GM11168 (cell line): Measurements from ENCODE around the gene AP4B1.
"Not testable (repeated sequence)": the region's sequence is repeated elsewhere in the genome, so short reads cannot be mapped to it uniquely, and the experiment has no call there.

Source experiments
- in situ Hi-C: fragments of 300-500 bp; cut with MboI; formaldehyde crosslinking; loops from one replicate; pipeline ENCODE4 v1.12.0; 2022; ENCODE audit warnings: low sequenced_read_pairs; ENCODE audit not compliant: unreplicated experiment

The AP4B1 gene

DNA sequence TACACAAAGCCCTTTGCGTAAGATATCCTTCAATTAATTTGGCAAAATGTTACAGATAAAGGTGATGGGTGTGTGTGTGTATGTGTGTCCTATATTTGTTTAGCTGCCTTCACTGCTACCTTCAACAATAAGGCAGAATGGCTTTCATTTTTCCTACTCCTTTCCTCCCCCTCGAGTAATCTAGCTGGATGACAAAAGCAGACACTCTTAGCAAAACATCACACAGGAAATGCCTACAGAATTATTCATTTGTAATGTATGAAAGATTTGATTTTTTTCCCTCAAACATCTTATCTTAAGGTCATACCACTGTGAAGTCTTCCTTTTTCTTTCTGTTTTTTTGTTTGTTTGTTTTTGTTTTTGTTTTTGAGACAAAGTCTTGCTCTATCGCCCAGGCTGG is 43.7 kb downstream of the AP4B1 start:
- in situ Hi-C loops = no loop called here

DNA sequence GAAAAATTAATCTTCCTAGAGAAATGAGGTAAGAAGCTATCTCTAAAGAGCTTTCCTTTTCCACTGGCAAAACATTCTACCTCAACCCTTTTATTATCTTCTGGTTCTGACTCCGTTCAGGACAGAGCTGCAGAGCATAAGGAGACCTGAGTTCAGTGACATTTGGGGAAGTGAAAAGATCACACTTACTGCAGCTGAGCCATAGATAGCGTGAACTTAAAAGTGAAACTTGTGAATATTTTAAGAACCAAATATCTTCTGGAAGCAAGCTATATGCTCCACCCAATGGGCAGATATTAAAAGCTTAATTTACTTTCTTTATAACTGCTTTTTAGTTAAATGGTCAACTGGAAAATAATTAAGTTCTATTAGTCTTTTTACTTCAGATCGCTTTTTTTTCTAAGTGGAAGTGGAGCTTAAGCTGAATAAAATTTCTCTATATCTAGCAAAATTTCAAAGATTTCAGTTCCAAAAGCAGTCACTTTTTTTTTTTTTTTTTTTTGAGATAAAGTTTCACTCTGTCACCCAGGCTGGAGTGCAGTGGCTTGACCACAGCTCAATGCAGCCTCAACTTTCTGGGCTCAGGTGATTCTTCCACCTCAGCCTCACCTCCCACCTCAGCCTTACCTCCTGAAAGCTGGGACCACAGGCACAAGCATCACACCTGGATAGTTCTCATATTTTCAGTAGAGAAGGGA is 45.0 kb downstream of the AP4B1 start:
- in situ Hi-C loops = no loop called here

DNA sequence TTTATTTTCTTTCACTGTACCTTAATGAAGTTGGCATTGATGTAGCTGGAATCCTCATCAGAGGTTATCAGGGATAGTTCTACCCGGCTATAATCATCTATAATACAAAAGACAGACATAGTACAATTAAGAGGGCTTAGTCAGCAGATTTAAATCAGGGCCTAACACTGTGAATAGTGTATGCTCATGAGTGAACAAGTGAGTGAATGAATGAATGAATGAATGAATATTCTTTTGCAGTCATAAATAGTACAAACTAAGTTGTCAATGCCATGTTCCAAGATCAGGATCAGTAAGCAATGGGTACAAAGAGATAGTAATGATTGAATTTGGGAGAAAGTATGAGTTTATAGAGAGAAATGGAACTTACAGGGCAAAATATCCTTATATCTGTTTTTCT is 45.6 kb downstream of the AP4B1 start:
- in situ Hi-C loops = no loop called here

DNA sequence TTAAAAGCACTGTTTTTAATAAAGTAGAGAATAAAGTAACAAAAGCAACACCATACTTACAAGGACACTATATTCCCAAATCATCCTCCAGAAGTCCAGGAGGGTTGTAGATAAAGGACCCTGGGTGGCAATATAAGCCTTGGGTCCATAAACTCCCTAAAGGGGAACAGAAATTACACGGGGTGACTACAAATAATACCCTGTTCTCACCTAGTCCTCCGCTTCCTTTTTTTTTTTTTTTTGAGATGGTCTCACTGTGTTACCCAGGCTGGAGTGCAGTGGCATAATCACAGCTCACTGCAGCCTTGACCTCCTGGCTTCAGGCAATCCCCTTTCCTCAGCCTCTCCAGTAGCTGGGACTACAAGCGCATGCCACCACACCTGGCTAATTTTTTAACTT is 46.2 kb downstream of the AP4B1 start:
- in situ Hi-C loops = no loop called here

DNA sequence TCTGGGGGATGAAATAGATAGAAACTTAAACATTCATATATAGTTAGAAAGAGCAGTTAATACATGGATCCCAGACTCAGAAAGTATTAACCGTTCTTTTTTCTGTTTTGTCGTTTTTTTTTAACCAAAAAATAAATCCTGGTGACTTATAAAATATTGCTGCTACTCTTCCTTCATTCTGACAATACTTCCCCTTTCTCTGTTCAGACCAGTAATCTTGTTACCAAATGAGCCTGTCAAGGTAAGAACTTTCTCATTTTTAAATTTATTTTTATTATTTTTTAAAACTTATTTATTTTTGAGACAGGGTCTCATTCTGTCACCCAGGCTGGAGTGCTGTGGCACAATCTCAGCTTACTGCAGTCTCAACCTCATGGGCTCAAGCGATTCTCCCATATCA is 46.8 kb downstream of the AP4B1 start:
- in situ Hi-C loops = no loop called here

DNA sequence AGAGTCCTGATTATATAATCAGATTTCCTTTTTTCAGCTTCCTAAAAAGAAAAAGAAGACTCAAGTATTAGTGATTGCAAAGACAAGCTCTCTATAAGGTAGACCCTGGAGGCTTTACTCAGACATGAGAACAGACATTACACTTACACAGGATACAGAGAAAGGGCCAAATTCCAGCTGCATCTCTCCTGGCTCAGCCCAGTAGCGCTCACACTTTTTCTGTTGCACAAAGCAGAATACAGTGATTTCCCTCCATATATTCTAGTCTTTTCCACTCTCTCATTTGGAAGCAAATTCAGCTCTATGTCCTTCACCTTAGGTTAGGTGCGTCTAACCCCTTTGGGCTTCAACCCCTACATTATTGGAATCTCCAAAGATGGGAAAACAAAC is 48.2 kb downstream of the AP4B1 start:
- in situ Hi-C loops = no loop called here

DNA sequence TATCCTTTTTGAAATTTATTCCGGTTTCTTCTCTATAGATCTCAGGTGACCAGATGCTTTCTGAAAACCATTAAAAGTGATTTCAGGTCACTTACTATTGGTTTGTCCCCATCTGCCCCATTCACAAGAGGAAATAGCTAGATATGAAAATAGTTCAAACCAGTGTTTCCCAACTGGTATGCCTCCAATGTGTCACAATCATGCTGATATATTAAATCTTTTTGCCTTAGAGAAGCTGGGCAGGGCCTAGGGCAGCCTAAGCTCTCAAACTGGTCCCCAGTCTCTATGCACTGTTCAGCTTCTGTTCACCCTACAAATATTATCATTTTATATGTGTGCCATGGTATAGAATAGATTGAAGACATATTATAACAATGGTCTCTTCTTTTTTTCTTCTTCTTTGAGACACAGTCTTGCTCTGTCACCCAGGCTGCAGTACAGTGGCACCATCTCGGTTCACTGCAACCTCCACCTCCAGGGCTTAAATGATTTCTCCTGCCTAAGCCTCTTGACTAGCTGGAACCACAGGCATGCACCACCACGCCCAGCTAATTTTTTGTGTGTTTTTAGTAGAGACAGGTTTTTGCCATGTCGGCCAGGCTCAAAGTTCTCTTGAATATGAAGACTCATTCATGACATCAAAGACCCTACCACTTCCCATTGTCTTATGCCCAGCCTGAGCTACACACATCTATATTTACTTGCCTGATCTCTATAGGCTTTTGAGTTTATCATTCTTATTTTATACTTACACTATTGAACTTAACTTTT is 48.8 kb downstream of the AP4B1 start:
- in situ Hi-C loops = no loop called here

DNA sequence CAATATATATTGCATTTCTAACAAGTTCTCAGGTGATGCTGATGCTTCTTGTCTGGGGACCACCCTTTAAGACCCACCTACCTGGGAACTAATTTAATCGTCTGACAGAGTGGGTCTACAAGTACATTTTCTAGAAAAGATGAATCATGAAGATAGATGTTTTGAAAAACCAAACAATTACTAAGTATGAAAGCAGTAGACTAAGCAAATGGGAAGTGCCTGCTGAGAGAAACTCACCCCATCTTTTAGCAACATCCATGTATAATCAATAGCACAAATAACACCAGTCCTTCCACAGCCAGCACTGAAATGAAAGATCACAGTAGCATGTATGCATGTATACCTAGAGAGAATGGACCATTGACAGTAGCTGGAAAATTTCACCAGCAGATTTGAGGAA is 50.4 kb downstream of the AP4B1 start:
- in situ Hi-C loops = no loop called here

DNA sequence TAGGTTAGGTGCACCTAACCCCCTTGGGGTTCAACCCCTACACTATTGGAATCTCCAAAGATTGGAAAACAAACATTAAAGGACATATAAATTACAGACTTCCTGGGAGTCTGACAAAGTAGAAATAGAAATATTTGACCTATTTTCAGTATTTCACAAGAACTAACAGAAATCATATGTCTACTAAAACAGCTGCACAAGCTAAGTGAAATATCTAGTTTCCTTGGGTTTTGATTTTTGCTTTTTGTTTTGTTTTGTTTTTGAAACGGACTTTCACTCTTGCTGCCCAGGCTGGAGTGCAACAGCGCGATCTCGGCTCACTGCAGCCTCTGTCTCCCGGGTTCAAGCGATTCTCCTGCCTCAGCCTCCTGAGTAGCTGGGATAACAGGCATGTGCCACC is 51.9 kb downstream of the AP4B1 start:
- in situ Hi-C loops = not testable (repeated sequence)

DNA sequence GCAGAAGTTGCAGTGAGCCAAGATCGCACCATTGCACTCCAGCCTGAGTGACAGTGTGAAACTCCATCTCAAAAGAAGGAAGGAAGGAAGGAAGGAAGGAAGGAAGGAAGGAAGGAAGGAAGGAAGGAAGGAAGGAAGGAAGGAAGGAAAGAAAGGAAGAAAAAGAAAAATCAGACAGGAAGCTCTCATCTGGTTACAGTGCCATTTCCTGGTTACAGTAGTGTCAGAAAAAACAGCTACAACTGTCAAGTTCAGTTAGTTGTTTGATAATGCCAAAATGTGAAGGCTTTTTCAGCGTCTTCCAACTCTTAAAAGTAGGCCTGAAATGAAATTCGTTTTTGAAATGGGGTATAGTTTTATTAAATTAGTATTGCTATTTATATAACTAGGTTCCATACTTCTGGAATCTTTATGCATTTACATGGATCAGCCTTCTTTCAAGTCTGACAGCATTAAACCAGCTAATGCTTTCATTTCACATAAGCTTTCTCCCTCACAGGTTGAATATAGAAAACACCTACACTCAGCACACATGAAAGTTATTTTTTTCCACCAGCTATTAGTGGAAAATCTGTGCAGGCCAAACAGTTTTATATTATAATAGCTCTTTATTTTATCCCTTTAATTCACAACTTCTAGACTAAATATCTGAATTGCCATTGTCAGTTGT is 54.3 kb downstream of the AP4B1 start:
- in situ Hi-C loops = no loop called here

DNA sequence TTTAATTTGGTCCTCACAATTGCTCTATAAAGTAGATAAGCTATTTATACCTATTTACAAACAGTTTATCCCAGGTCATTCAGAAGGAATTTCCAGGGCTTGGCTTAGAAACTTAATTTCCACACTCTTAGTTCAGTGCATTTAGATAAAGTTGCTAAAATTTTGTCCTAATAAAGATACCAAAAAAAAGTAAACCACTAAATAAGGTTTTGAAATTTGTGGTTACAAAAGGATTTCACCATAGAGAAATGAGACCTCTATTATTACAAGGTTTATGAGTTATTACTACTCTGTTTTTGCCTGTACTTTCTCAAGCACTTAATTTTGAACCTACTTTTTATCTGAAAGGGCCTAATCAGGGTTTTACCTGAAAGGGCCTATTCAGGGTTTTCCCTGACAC is 55.5 kb downstream of the AP4B1 start:
- in situ Hi-C loops = no loop called here

DNA sequence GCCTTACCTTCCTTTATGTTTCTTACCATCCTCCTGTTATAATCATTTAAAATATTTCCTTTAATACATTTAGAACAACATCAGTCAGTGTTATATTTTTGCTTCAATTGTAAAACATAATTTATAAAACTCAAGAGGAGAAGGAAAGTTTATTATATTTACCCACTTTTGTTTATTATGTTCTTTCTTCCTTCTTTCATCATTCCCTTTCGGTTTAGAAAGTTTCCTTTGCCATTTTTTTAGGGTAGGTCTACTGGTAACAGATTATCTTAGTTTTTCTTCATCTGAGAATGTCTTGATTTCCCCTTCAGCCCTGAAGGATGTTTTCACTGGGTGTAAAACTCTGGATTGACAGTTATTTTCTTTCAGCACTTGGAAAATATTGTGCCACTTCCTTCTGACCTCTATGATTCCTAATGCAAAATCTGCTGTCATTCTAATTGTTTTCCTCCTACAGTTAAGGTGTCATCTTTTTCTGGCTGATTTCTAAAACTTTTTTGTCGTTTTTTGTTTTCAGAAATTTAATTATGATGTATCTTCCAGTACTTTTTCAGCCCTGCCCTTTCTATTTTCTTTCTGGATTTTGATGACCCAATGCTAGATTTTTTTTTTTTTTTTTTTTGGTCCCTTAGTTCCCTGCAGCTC is 58.1 kb downstream of the AP4B1 start:
- in situ Hi-C loops = no loop called here
